Testis (tissue), 3 donors: ENCODE measurements around the gene PTGER1. TPM values are rescaled to one million over a fixed set of nuclear protein-coding genes. Genes with fewer than 3 reads are reported as not detected.

ENCODE experiments used
- DNase-seq: peaks from one replicate; pipeline ENCODE4 v3.0.0-alpha.2; 2019
- H3K27ac ChIP-seq, 2 donors: fragments of 200-600 bp; sonication (generic); one replicate each; pipeline ENCODE4 v1.5.1; 2019
- H3K27me3 ChIP-seq: fragments of 200-600 bp; sonication (generic); one replicate; pipeline ENCODE4 v1.5.1; 2019
- H3K36me3 ChIP-seq: fragments of 200-600 bp; sonication (generic); one replicate; pipeline ENCODE4 v1.5.1; 2017; ENCODE audit warnings: low read depth; ENCODE audit errors: missing control alignments
- H3K4me1 ChIP-seq: fragments of 200-600 bp; sonication (generic); one replicate; pipeline ENCODE4 v1.5.1; 2019
- H3K4me3 ChIP-seq, 2 donors: fragments of 200-600 bp; sonication (generic); one replicate each; pipeline ENCODE4 v1.5.1; 2017 to 2019
- H3K9me3 ChIP-seq: fragments of 200-600 bp; sonication (generic); one replicate; pipeline ENCODE4 v1.5.1; 2017
- CTCF ChIP-seq, 3 experiments: fragments of 450-650 bp in 2 of 3; fragments of 200-600 bp in 1 of 3; sonication (generic) in 1 of 3; IDR thresholded peaks; one replicate each; pipeline ENCODE4 v1.5.1; 2016 to 2019; ENCODE audit warnings: antibody characterized with exemption in 3 of 3, mild to moderate bottlenecking in 2 of 3, moderate library complexity in 1 of 3
- POLR2A ChIP-seq: fragments of 450-650 bp; IDR thresholded peaks from one replicate; pipeline ENCODE4 v1.6.1; 2017; ENCODE audit warnings: antibody characterized with exemption, mild to moderate bottlenecking, moderate library complexity
- WGBS, 2 donors: methylation state at CpG; one replicate each; pipeline ENCODE4 v1.1.5; 2018; 5-methylcytosine and 5-hydroxymethylcytosine counted together
- intact Hi-C: fragments of 100-400 bp; cut with DNase I; formaldehyde crosslinking; loops from one replicate; pipeline ENCODE4 v1.15.1; 2023; ENCODE audit warnings: low total_unique reads
- polyA plus RNA-seq: library from polyadenylated mRNA; stranded (reverse); fragments of 350-450 nt; fragmentation: Illumina TruSeq; extraction: RNeasy Lipid Tissue Mini Kit (QIAGEN cat#74804); gene quantifications from one replicate; pipeline ENCODE4 v1.2.3, GENCODE V29; 2014; ENCODE audit warnings: low read depth, low replicate concordance; ENCODE audit not compliant: insufficient read depth
- total RNA-seq, 2 donors: library from RNA; depleted of rRNA; stranded (reverse); fragments of >200 nt; gene quantifications; one replicate each; pipeline ENCODE4 v1.2.3, GENCODE V29; 2016

Gene PTGER1
- total and polyA plus RNA-seq, 3 donors from 2014 or later, result 0.22 to 1.5 (median 1.4) TPM

- H3K27ac ChIP-seq, result no peak overlapping the region
- H3K4me1 ChIP-seq, result peaks cover 6% of the 10 kb centered on the region
- TF ChIP-seq POLR2A (no peak), CTCF (IDR thresholded peaks at IDR 0.05) (no peak)
- no peak for DNase-seq
- WGBS, 2 donors, result 11 to 15% methylated on average over 31 to 72 of the region's 97 CpGs
- H3K36me3 ChIP-seq, result no peaks in the 10 kb centered on the region
- no peaks in the 10 kb centered on the region for H3K9me3 ChIP-seq
- peak overlapping the region in 1 of 2 donors; percentile 45 for H3K4me3 ChIP-seq
- no peaks in the 10 kb centered on the region for H3K27me3 ChIP-seq
- intact Hi-C loops, result loop anchor here (10.0 kb wide), 1 partner anchor 49 kb away; no protein-coding TSS in a partner anchor
These were observed 1.8 kb downstream of the PTGER1 start for GRCh38 chr19:14473073-14473977.

- Histone ChIP-seq H3K4me3 (peak overlapping the region; percentile 21 to 45), H3K4me1 (peaks cover 6% of the 10 kb centered on the region), H3K9me3 (no peaks in the 10 kb centered on the region), H3K27ac (no peak overlapping the region), H3K27me3 (no peaks in the 10 kb centered on the region), H3K36me3 (no peaks in the 10 kb centered on the region)
- intact Hi-C loops, result loop anchor here (10.0 kb wide), 1 partner anchor 48 kb away; no protein-coding TSS in a partner anchor
- peak; percentile 79 for DNase-seq
- 1 to 3% methylated on average over 37 to 66 of the region's 66 CpGs for WGBS, 2 donors
- peak; percentile 83 to 100 (median 95) for TF ChIP-seq CTCF (IDR thresholded peaks at IDR 0.05)
- TF ChIP-seq POLR2A, result no peak
These were observed 2.8 kb downstream of the PTGER1 start for GRCh38 chr19:14472202-14472938.

GRCh38 chr19:14471436-14472187, 3.5 kb downstream of the PTGER1 start:
- TF ChIP-seq POLR2A (no peak), CTCF (IDR thresholded peaks at IDR 0.05) (no peak)
- no peak for DNase-seq
- intact Hi-C loops, result loop anchor here (10.0 kb wide), 1 partner anchor 47 kb away; no protein-coding TSS in a partner anchor
- H3K27ac ChIP-seq, result no peak overlapping the region
- WGBS, 2 donors, result 58 to 68% methylated on average over 46 of the region's 46 CpGs
- H3K36me3 ChIP-seq, result no peaks in the 10 kb centered on the region
- no peaks in the 10 kb centered on the region for H3K9me3 ChIP-seq
- no peaks in the 10 kb centered on the region for H3K27me3 ChIP-seq
- H3K4me1 ChIP-seq, result peaks cover 6% of the 10 kb centered on the region
- no peak overlapping the region for H3K4me3 ChIP-seq

GRCh38 chr19:14470031-14470876, 4.9 kb downstream of the PTGER1 start:
- no peaks in the 10 kb centered on the region for H3K36me3 ChIP-seq
- H3K4me1 ChIP-seq, result peaks cover 6% of the 10 kb centered on the region
- H3K27ac ChIP-seq, result no peak overlapping the region
- H3K4me3 ChIP-seq, result no peak overlapping the region
- no peaks in the 10 kb centered on the region for H3K9me3 ChIP-seq
- no peaks in the 10 kb centered on the region for H3K27me3 ChIP-seq
- WGBS, 2 donors, result 87 to 90% methylated on average over 15 to 31 of the region's 32 CpGs
- TF ChIP-seq POLR2A, result no peak
- TF ChIP-seq CTCF (IDR thresholded peaks at IDR 0.05), result no peak
- DNase-seq, result no peak
- intact Hi-C loops, result loop anchor here (10.0 kb wide), 1 partner anchor 45 kb away; no protein-coding TSS in a partner anchor
